Stimulated activated CD4-positive, alpha-beta T cell treated with anti-CD3 and anti-CD28 coated beads, Interleukin-2, amount 100 ng/mL, for 4 hours (primary cell): ENCODE measurements around the gene VASH2.
"Not testable (repeated sequence)": the region's sequence is repeated elsewhere in the genome, so short reads cannot be mapped to it uniquely, and the experiment has no call there.

Source experiments
- DNase-seq: peaks from one replicate; pipeline ENCODE4 v3.0.0-alpha.2; 2020; ENCODE audit warnings: low read depth

VASH2 gene

GRCh38 chr1:212950243-212951125, at the start of gene VASH2:
VASH2 (plus strand) TSS chr1:212950541; CDS start chr1:212951543, 1,002 bp downstream.
- peak; percentile 42 for DNase-seq

DNA sequence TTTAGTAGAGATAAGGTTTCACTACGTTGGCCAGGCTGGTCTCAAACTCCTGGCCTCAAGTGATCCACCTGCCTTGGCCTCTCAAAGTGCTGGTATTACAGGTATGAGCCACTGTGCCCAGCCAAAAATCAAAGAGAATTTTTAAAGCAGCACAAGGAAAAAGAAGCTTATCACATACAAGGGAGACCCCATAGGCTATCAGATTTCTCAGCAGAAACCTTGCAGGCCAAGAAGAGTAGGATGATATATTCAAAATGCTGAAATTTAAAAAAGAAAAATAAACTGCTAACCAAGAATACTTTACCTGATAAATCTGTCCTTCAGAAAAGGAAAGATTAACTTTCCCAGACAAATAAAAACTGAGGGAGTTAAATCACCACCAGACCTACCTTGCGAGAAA, 49.1 kb upstream of the VASH2 start:
- no peak for DNase-seq

GRCh38 chr1:212902054-212902453, 48.3 kb upstream of the VASH2 start:
- DNase-seq: no peak

DNA sequence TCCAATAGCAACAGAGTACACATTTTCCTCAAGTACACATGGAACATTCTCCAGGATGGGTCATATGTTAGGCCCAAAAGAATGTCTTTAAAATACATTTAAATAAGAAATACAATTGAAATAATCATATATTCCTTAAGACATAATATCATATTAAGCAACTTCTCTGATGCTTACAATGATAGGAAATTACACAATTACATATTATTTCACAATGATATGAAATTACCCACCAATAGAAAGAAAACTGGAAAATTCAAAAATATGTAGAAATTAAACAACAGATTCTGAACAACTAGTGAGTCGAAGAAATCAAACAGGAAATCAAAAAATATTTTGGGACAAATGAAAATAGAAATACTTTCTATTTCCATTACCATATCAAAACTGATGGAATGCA, 46.7 kb upstream of the VASH2 start:
- DNase-seq: no peak

- DNase-seq: not testable (repeated sequence)
These were observed 42.3 kb upstream of the VASH2 start for GRCh38 chr1:212908071-212908470.

DNA sequence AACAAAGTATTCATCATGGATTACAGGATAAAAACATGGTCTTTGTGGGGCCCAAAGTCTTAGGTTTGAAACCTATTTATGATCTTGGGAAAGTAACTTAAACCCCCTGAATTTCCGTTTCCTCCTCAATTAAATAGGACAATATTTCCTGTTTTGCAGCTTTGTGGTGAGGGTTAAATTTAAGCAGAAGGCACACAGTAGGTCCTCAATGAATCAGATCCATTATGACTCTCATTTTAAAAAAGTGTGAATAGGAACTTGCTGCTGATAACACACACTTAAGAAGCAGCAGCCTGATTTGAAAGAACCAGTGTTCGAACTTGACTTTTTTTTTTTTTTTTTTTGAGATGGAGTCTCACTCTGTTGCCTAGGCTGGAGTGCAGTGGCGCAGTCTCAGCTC, 41.4 kb upstream of the VASH2 start:
- DNase-seq: no peak

GRCh38 chr1:212909652-212910063, 40.7 kb upstream of the VASH2 start:
- DNase-seq: no peak

GRCh38 chr1:212910213-212910612, 40.1 kb upstream of the VASH2 start:
- not testable (repeated sequence) for DNase-seq

- DNase-seq: not testable (repeated sequence)
These were observed 36.7 kb upstream of the VASH2 start for GRCh38 chr1:212913638-212914037.

GRCh38 chr1:212914110-212914509, 36.2 kb upstream of the VASH2 start:
- DNase-seq: not testable (repeated sequence)

DNA sequence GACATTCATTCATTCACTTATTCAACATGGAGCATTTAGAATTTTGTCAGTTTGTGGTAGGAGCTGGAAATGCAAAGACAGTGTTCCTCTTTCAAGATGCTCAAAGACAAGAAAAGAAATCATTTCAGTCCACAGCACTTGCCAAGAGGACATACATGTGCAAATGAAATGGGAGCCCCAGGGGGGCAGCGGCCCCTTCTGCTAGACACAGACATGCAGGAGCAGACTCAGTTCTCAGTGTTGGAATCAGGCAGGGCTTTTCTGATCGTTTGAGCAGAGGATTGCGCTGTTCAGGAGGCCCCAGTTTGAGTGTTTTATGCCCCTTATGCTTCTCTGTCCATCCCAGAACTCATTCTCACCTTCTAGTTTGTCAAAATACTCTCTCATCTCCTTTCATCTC, 35.6 kb upstream of the VASH2 start:
- DNase-seq: no peak

GRCh38 chr1:212915245-212916091, 34.9 kb upstream of the VASH2 start:
- DNase-seq: no peak

DNA sequence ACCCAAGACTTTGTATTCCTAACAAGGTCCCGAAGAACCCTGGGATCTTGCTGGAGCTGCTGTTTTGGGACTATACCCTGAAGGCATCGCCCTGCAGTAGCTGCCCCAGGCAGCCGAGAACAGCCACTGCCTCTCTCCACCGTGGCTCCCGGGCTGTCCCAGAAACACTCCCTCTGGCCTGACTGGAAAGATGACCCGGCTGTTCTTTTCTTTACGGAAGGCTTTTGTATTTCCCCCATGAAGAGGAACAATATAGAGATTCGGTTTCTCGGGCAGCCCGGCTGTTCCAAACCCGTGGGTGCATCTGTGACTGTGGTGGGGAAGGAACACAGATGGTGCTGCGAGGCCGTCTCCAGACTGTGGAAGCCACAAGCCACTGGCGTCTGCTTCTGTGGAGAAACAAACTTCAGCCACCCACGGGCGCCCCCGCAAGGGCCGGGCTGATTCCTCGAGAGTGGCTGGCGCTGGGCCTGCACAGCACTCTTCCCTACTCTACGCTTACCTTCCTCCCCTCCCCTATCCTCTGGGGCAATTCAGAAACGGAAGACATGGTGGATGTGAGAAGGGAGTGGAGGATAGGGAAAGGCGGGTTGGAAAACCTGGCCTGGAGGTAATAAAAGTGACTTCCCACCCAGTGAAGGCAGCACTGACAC, 33.7 kb upstream of the VASH2 start:
- no peak for DNase-seq

DNA sequence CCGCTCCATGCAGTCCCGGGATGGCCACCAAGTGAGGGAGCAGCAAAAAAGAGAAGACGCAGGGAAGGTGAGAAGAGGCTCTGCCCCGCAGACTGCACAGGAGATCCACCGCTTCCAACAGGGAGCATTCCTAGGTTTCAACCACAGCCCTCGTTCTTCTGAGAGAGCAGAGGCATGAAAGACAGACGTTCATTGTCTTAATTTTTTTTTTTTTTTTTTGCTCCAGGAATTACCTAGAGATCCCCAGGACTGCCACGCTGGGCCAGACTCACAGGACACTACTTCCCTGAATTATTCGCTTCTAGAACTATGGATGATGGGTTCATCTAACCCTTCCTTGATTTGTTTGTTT, 33.2 kb upstream of the VASH2 start:
- no peak for DNase-seq

GRCh38 chr1:212917858-212918257, 32.5 kb upstream of the VASH2 start:
- DNase-seq: no peak

- no peak for DNase-seq
These were observed 31.5 kb upstream of the VASH2 start for GRCh38 chr1:212918824-212919223.

GRCh38 chr1:212920246-212920645, 30.1 kb upstream of the VASH2 start:
- DNase-seq: no peak

GRCh38 chr1:212920896-212921295, 29.4 kb upstream of the VASH2 start:
- no peak for DNase-seq

GRCh38 chr1:212922016-212922415, 28.3 kb upstream of the VASH2 start:
- no peak for DNase-seq

DNA sequence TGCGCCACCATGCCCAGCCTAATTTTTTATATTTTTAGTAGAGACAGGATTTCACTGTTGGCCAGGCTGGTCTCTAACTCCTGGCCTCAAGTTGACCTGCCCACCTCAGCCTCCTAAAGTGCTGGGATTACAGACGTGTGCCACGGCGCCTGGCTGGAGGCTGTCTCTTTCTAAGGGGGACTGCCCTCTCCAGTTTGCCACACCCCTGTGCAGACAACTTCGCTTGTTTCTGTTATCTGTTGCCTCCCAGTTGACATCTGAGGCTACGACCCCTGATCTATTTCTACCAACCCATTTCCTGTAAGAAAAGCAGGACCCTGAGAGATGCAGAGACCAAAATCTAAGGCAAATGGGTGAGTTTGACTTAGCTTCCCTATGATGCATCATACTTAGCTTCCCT, 24.0 kb upstream of the VASH2 start:
- DNase-seq: no peak

DNA sequence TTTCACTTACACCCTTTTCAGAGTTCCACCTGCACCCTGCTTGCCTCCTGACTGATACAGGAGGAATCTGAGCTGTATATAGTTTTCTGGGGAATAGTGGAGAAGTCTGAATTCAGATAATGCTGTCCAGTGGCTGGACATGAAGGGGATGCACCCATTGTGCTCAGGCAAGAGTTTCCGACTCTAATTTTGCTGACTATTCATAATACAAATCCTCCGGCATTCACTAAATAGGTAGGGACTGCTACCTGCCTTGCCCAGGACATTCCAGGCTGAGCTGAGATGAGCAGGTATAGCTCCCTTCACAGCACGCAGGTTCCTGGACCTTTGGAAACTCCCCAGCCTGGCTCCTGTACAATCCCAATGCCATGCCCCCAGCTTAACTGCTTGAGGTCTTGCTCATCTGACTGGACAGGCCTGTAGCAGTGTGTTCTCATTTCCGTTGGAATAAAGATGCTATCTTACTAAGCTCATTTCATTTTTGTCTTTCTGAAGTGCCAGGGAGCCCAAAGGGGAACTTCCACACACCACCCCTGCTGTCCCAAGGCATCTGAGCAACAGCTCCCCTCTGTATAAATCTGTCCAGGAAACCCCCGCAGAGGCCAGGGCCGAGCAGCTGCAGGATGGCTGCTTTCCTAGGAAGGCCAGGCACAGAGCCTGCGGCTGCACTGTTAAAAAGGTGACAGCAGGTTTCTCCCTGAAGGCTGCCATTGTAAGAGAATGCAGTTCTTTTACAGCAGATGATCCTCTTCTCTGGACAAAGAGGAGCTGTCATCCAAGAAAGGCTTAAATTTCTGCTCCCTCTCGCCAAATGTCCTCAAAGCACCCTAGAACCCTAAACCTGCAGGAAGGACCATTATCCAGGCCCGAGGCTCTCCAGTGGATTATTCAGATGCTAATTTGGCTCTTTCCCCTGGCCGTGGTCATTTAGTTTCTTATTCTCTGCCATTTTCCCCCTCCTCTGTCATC, 21.7 kb upstream of the VASH2 start:
- no peak for DNase-seq
